Measurements from ENCODE around the gene OR8A1. TPM values are rescaled to one million over a fixed set of nuclear protein-coding genes. Genes with fewer than 3 reads are reported as not detected.

The OR8A1 gene
- total and polyA plus RNA-seq, 2 of the 4 experiments (the other 2 are of a cell fraction) = not detected

Small RNAs within 50 kb of the gene (microRNA-seq; reads per million reads assigned to microRNA genes)
- not detected for gene OR8A3P (ENCODE audit: insufficient read depth, insufficient read length)

Small RNAs within 50 kb of the gene (small RNA-seq; reads per million reads assigned to genes)
- gene OR8A3P = 0 reads per million in 5 experiments

Other genes starting within 250 kb of the OR8A1 start
- gene OR8D2, start 249.8 kb upstream of the OR8A1 start, total RNA-seq (2012; rRNA removed) = not detected in 2 replicates
- gene OR8D2, start 249.8 kb upstream of the OR8A1 start, polyA plus RNA-seq (2012; rRNA removed) = not detected in 2 replicates
- not detected in 2 replicates for gene OR8B2, start 185.5 kb upstream of the OR8A1 start, total RNA-seq (2012; rRNA removed)
- gene OR8B2, start 185.5 kb upstream of the OR8A1 start, polyA plus RNA-seq (2012; rRNA removed) = not detected in 2 replicates
- not detected in 2 replicates for gene OR8B3, start 171.0 kb upstream of the OR8A1 start, total RNA-seq (2012; rRNA removed)
- not detected in 2 replicates for gene OR8B3, start 171.0 kb upstream of the OR8A1 start, polyA plus RNA-seq (2012; rRNA removed)
- gene OR8B4, start 145.1 kb upstream of the OR8A1 start, total RNA-seq (2012; rRNA removed) = not detected in 2 replicates
- gene OR8B4, start 145.1 kb upstream of the OR8A1 start, polyA plus RNA-seq (2012; rRNA removed) = not detected in 2 replicates
- not detected in 2 replicates for gene OR8B8, start 124.3 kb upstream of the OR8A1 start, total RNA-seq (2012; rRNA removed)
- gene OR8B8, start 124.3 kb upstream of the OR8A1 start, polyA plus RNA-seq (2012; rRNA removed) = not detected in 2 replicates
- gene OR8B12, start 26.3 kb upstream of the OR8A1 start, total RNA-seq (2012; rRNA removed) = not detected in 2 replicates
- not detected in 2 replicates for gene OR8B12, start 26.3 kb upstream of the OR8A1 start, polyA plus RNA-seq (2012; rRNA removed)
- not detected in 2 replicates for gene PANX3, start 41.4 kb downstream of the OR8A1 start, total RNA-seq (2012; rRNA removed)
- gene PANX3, start 41.4 kb downstream of the OR8A1 start, polyA plus RNA-seq (2012; rRNA removed) = not detected in 2 replicates
- gene TBRG1, start 52.9 kb downstream of the OR8A1 start, total RNA-seq (2012; rRNA removed) = 11.9 and 13.3 TPM in 2 replicates
- 20.2 and 23.2 TPM in 2 replicates for gene TBRG1, start 52.9 kb downstream of the OR8A1 start, polyA plus RNA-seq (2012; rRNA removed)
- gene SIAE, start 103.7 kb downstream of the OR8A1 start, total RNA-seq (2012; rRNA removed) = 3.3 and 4.7 TPM in 2 replicates
- 11.3 and 12.0 TPM in 2 replicates for gene SIAE, start 103.7 kb downstream of the OR8A1 start, polyA plus RNA-seq (2012; rRNA removed)
- 9.9 and 14.4 TPM in 2 replicates for gene SPA17, start 103.9 kb downstream of the OR8A1 start, total RNA-seq (2012; rRNA removed)
- gene SPA17, start 103.9 kb downstream of the OR8A1 start, polyA plus RNA-seq (2012; rRNA removed) = 10.6 and 11.5 TPM in 2 replicates
- gene NRGN, start 169.9 kb downstream of the OR8A1 start, total RNA-seq (2012; rRNA removed) = 0.54 and 0.83 TPM in 2 replicates
- gene NRGN, start 169.9 kb downstream of the OR8A1 start, polyA plus RNA-seq (2012; rRNA removed) = 24.8 and 27.8 TPM in 2 replicates
- gene VSIG2, start 182.3 kb downstream of the OR8A1 start, total RNA-seq (2012; rRNA removed) = not detected in 2 replicates
- gene VSIG2, start 182.3 kb downstream of the OR8A1 start, polyA plus RNA-seq (2012; rRNA removed) = not detected in 2 replicates
- under 0.01 TPM in 1 of 2 replicates, not detected in the other for gene ESAM, start 192.3 kb downstream of the OR8A1 start, total RNA-seq (2012; rRNA removed)
- gene ESAM, start 192.3 kb downstream of the OR8A1 start, polyA plus RNA-seq (2012; rRNA removed) = 0.12 and 0.20 TPM in 2 replicates
- gene MSANTD2, start 230.4 kb downstream of the OR8A1 start, total RNA-seq (2012; rRNA removed) = 5.0 and 6.4 TPM in 2 replicates
- gene MSANTD2, start 230.4 kb downstream of the OR8A1 start, polyA plus RNA-seq (2012; rRNA removed) = 4.8 and 6.0 TPM in 2 replicates